HG02588 (cell line): ENCODE measurements around the gene NPIPB6.

Experiments used
- ATAC-seq: cut with Tn5 transposase; IDR thresholded peaks from one replicate; pipeline ENCODE4 v1.9.1; 2021; ENCODE audit warnings: mild to moderate bottlenecking, moderate library complexity; ENCODE audit not compliant: unreplicated experiment

NPIPB6 gene

DNA sequence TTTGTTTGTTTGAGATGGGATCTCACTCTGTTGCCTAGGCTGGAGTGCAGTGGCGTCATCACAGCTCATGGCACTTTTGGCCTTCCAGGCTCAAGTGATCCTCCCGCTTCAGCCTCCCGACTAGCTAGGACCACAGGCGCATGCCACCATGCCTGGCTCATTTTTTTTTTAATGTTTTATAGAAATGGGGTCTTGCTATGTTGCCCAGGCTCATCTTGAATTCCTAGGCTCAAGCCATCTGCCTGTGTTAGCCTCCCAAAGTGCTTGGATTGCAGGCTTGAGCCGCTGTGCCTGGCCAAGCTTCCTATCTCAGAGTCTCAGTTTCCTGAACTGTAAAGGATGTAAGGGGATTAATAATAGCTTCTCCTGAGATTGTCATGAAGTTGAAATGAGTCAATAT is 63.0 kb downstream of the NPIPB6 start:
- ATAC-seq: no peak

DNA sequence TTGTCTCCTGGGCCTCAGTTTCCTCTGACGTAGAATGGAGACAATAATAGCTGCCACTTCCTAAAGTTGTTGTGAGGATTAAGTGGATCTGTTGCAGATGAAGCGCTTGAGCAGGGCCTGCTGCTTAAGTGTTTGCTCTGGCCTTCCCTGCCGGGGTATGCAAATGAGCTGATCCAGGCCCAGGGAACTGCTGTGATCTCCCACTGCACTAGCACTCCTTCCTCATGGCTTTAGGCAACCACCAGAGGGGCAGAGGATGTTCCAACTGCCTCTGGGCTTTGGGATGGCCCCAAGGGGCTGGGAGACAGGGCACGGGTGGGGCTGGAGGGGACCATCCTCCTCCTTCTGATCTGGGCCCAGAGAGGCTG is 64.8 kb downstream of the NPIPB6 start:
- no peak for ATAC-seq

- ATAC-seq: no peak
Measured at GRCh38 chr16:28297784-28298510, 65.4 kb downstream of the NPIPB6 start.

DNA sequence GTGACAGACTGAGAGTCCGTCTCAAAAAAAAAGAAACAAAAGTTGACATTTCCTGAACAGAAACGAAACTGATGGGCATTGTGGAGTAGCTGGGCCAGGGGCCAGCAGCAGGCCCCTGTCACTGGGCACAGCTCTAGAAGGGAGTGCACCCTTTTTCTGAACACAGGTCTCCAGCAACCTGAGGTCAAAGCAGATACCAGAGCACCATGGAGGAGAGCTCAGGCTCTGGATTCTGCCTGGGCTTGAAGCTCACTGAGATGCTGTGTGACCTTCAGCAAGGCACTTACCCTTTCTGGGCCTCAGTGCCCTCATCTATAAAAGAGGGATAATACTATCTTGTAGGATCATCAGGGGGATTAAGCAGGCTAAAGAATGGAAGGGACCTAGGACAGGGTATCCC is 66.0 kb downstream of the NPIPB6 start:
- no peak for ATAC-seq

GRCh38 chr16:28295276-28295675 is 68.0 kb downstream of the NPIPB6 start:
- ATAC-seq: no peak

DNA sequence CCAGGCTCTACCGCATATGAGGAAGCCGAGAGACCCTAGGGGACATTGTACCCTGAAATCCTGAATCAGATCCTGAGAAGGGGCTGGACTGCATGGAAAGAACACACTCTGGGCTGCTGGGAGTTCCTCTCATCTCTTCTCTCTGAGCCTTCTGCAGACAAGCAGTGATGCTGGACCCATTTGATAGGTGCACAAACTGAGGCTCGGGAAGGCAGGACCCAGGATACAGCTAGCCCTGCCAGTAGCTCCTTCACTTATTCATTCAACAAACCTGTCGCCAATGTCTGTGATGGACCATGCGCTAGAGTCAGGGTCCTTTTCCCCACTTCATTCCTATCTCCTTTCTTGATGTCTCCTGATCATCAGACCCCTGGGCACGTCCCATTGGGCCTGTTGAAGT is 69.1 kb downstream of the NPIPB6 start:
- no peak for ATAC-seq

DNA sequence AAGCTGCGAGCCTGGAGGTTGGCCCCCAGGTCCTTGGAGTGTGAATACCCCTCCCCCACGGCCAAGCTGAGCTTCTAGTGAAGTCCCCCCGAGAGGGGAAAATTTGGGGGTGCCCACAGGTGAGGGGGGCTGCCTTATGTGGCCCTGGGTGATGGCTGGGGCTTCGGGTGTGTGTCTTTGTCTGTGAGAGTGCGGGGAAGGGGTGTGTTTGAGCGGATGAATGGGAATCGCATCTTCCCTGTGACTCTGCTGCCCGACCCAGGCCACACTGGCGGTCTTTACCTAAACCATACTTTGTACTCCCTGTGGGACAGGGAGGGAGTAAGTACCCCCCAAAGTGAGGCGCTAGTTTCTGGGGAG is 69.7 kb downstream of the NPIPB6 start:
- no peak for ATAC-seq

DNA sequence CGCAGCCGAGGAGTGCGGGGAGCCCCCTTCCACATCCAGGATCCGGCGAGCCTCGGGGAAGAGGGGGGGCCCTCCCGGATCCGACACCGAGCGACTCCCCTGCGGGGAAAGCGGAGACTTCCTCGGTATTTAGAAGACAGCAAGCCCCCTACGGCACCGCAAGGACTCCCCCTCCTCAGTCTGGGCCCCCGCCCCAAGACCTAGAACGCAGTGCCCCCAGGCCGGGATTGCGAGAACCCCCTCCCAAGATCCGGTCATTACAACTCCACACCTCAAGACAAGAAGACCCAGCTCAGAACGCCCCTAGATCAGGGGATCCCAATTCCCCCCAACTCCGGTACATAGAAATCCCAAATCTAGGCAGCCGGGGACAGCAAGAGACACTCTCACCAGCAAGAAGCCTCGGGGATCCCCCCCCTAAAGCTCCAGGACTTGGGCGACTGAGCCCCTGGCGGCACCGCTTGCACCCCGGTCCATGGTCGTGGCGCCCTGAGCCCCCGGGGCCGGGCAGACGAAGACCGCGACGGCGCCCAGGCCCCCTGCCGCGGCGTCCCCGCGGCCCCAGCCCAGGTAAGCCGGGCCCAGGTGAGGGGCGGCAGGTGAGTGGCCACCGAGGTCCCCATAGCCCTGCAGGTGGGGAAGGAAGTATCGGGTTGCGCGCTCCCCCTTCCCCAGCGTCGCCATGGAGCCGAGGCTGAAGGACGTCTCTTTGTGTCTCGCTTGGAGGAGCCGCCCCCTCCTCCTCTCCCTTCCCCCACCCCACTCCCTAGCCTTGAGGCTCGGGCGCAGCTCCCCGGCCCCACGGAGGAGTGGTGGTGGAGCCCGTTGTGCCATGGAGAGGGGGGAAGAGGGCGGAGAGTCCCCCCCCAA is 70.3 kb downstream of the NPIPB6 start:
- ATAC-seq: no peak
